A673 (cell line): ENCODE measurements around the gene LBH. TPM values are rescaled to one million over a fixed set of nuclear protein-coding genes. Genes with fewer than 3 reads are reported as not detected.
A peak's percentile ranks its signal among the peaks of the same experiment; 100 is the strongest.

Source experiments
- BruUV-seq: library from RNA; stranded (reverse); fragments of 400-500 nt; replicated peaks from 2 replicates; lab custom pipeline; 2021; lab: Mats Ljungman, UMichigan
- CTCF ChIA-PET: fragments of 300-600 bp; sonication (Branson Sonifier 250); formaldehyde crosslinking; loops from one replicate; lab custom pipeline; 2022; ENCODE audit warnings: antibody characterized with exemption; lab: Charles Lee
- POLR2A ChIA-PET: fragments of 300-600 bp; sonication (Branson Sonifier 250); formaldehyde crosslinking; loops from one replicate; lab custom pipeline; 2022; ENCODE audit warnings: antibody characterized with exemption; ENCODE audit not compliant: low non-redundant PET; lab: Charles Lee
- DNase-seq: peaks from one replicate; pipeline ENCODE4 v3.0.0-alpha.2; 2015; ENCODE audit warnings: low spot score
- H3K27ac ChIP-seq: fragments of 200-600 bp; sonication (generic); 2 replicates; pipeline ENCODE4 v1.5.1; 2016; ENCODE audit warnings: mixed run types, low read depth, mild to moderate bottlenecking, mixed read lengths, antibody characterized with exemption, low read length; ENCODE audit not compliant: poor library complexity, severe bottlenecking
- H3K27me3 ChIP-seq: fragments of 200-600 bp; sonication (generic); replicated peaks from 2 replicates; pipeline ENCODE4 v1.6.1; 2017; ENCODE audit warnings: mixed run types, low read depth, mild to moderate bottlenecking, mixed read lengths, antibody characterized with exemption, low read length; ENCODE audit not compliant: insufficient read depth, poor library complexity
- H3K36me3 ChIP-seq: fragments of 200-600 bp; sonication (generic); 2 replicates; pipeline ENCODE4 v1.6.1; 2016; ENCODE audit warnings: mixed run types, mild to moderate bottlenecking, mixed read lengths, antibody characterized with exemption, low read length; ENCODE audit not compliant: insufficient read depth, poor library complexity, severe bottlenecking
- H3K4me1 ChIP-seq: fragments of 200-600 bp; sonication (generic); 2 replicates; pipeline ENCODE4 v1.6.1; 2017; ENCODE audit warnings: mixed run types, mild to moderate bottlenecking, mixed read lengths, antibody characterized with exemption, low read length; ENCODE audit not compliant: insufficient read depth, poor library complexity, severe bottlenecking
- H3K4me3 ChIP-seq: fragments of 200-600 bp; sonication (generic); 2 replicates; pipeline ENCODE4 v1.5.1; 2016; ENCODE audit warnings: low read depth, mixed run types, mild to moderate bottlenecking, mixed read lengths, low read length; ENCODE audit not compliant: poor library complexity, severe bottlenecking
- H3K9me3 ChIP-seq: fragments of 200-600 bp; sonication (generic); 2 replicates; pipeline ENCODE4 v1.6.1; 2016; ENCODE audit warnings: mixed run types, low read depth, mild to moderate bottlenecking, mixed read lengths, antibody characterized with exemption, low read length; ENCODE audit not compliant: poor library complexity, severe bottlenecking
- CTCF ChIP-seq: fragments of 300-800, 200-600 bp; sonication (generic); conservative IDR thresholded peaks from 2 replicates; pipeline ENCODE4 v1.5.1; 2017; ENCODE audit warnings: low read depth, mild to moderate bottlenecking, antibody characterized with exemption, low read length, moderate library complexity, mixed read lengths
- EZH2 ChIP-seq: fragments of 200-600 bp; sonication (generic); IDR thresholded peaks from 2 replicates; pipeline ENCODE4 v1.6.1; 2017; ENCODE audit warnings: borderline replicate concordance, low read depth, mild to moderate bottlenecking, mixed read lengths, antibody characterized with exemption, low read length; ENCODE audit not compliant: poor library complexity, severe bottlenecking
- intact Hi-C: fragments of 100-400 bp; cut with micrococcal nuclease; formaldehyde crosslinking; loops from one replicate; pipeline ENCODE4 v1.10.0; 2022; ENCODE audit not compliant: unreplicated experiment
- total RNA-seq: library from RNA; stranded (reverse); gene quantifications from 2 replicates; pipeline ENCODE4 v1.2.3, GENCODE V29; 2021

Gene LBH
- total RNA-seq, 1 experiment from 2014 or later = 140 TPM

- Histone ChIP-seq H3K27me3 (no peaks in the 10 kb centered on the region), H3K36me3 (no peaks in the 10 kb centered on the region), H3K4me3 (no peak overlapping the region), H3K27ac (no peak overlapping the region), H3K4me1 (peaks cover 20% of the 10 kb centered on the region), H3K9me3 (no peaks in the 10 kb centered on the region)
- no peak for TF ChIP-seq CTCF
- TF ChIP-seq EZH2 = no peak
- intact Hi-C loops = no loop called here
- POLR2A ChIA-PET = interaction anchor here (0.6 kb wide), 1 partner anchor 28 kb away, joined by 3 read pairs; no protein-coding TSS in a partner anchor
- CTCF ChIA-PET = no interaction called here
- DNase-seq = no peak
- BruUV-seq = no TSS peak
Measured at GRCh38 chr2:30219886-30220875, 11.2 kb upstream of the LBH start.

GRCh38 chr2:30221531-30221930, 9.8 kb upstream of the LBH start:
- Histone ChIP-seq H3K4me1 (peaks cover 16% of the 10 kb centered on the region), H3K27ac (no peak overlapping the region), H3K4me3 (no peak overlapping the region), H3K36me3 (no peaks in the 10 kb centered on the region), H3K9me3 (no peaks in the 10 kb centered on the region), H3K27me3 (no peaks in the 10 kb centered on the region)
- intact Hi-C loops = no loop called here
- CTCF ChIA-PET = interaction anchor here (0.8 kb wide), 1 partner anchor 366 kb away, joined by 4 read pairs; no protein-coding TSS in a partner anchor
- TF ChIP-seq EZH2 = no peak
- no peak for TF ChIP-seq CTCF
- POLR2A ChIA-PET = no interaction called here
- no TSS peak for BruUV-seq
- no peak for DNase-seq

- CTCF ChIA-PET = interaction anchor here (0.8 kb wide), 1 partner anchor 366 kb away, joined by 4 read pairs; no protein-coding TSS in a partner anchor
- Histone ChIP-seq H3K4me1 (peaks cover 16% of the 10 kb centered on the region), H3K4me3 (no peak overlapping the region), H3K36me3 (no peaks in the 10 kb centered on the region), H3K9me3 (no peaks in the 10 kb centered on the region), H3K27ac (peak overlapping the region; percentile 71), H3K27me3 (no peaks in the 10 kb centered on the region)
- POLR2A ChIA-PET = no interaction called here
- intact Hi-C loops = no loop called here
- no peak for DNase-seq
- no TSS peak for BruUV-seq
- TF ChIP-seq CTCF = no peak
- no peak for TF ChIP-seq EZH2
Measured at GRCh38 chr2:30222031-30222430, 9.3 kb upstream of the LBH start.
